HT1080 (cell line): ENCODE data around the gene EXOC6B. TPM values are rescaled to one million over a fixed set of nuclear protein-coding genes. Genes with fewer than 3 reads are reported as not detected.
A peak's percentile ranks its signal among the peaks of the same experiment; 100 is the strongest.

Experiments used
- DNase-seq: peaks from one replicate; pipeline ENCODE4 v3.0.0-alpha.2; 2015; ENCODE audit warnings: low read depth
- total RNA-seq: library from RNA; depleted of rRNA; stranded (reverse); fragments of >200 nt; shearing (Covaris generic); gene quantifications from 2 replicates; pipeline ENCODE4 v1.2.3, GENCODE V29; 2014

Gene EXOC6B
- total RNA-seq, 1 experiment from 2014 or later: 6.8 TPM

GRCh38 chr2:72233211-72233610, 592.6 kb downstream of the EXOC6B start:
- DNase-seq: no peak

GRCh38 chr2:72222829-72223564, 602.8 kb downstream of the EXOC6B start:
- peak; percentile 48 for DNase-seq

GRCh38 chr2:72220170-72220569, 605.7 kb downstream of the EXOC6B start:
- peak; percentile 46 for DNase-seq

GRCh38 chr2:72214429-72215143, 611.2 kb downstream of the EXOC6B start:
- DNase-seq: peak; percentile 30

GRCh38 chr2:72212486-72212855, 613.4 kb downstream of the EXOC6B start:
- DNase-seq: no peak

- no peak for DNase-seq
These were observed 613.9 kb downstream of the EXOC6B start for GRCh38 chr2:72211777-72212485.

- peak; percentile 14 for DNase-seq
These were observed 614.5 kb downstream of the EXOC6B start for GRCh38 chr2:72211350-72211749.

GRCh38 chr2:72210470-72210869, 615.4 kb downstream of the EXOC6B start:
- DNase-seq: peak; percentile 18

- DNase-seq: no peak
These were observed 617.6 kb downstream of the EXOC6B start for GRCh38 chr2:72208225-72208624.

- DNase-seq: no peak
These were observed 618.5 kb downstream of the EXOC6B start for GRCh38 chr2:72207334-72207733.

- no peak for DNase-seq
These were observed 620.3 kb downstream of the EXOC6B start for GRCh38 chr2:72205504-72205881.

GRCh38 chr2:72204786-72205503, 620.9 kb downstream of the EXOC6B start:
- DNase-seq: no peak

GRCh38 chr2:72204156-72204785, 621.6 kb downstream of the EXOC6B start:
- DNase-seq: no peak

- DNase-seq: peak; percentile 55
These were observed 627.1 kb downstream of the EXOC6B start for GRCh38 chr2:72198532-72199241.

- DNase-seq: no peak
These were observed 632.1 kb downstream of the EXOC6B start for GRCh38 chr2:72193723-72194122.

GRCh38 chr2:72191441-72191840, 634.4 kb downstream of the EXOC6B start:
- no peak for DNase-seq

- DNase-seq: no peak
These were observed 640.6 kb downstream of the EXOC6B start for GRCh38 chr2:72185206-72185605.

- DNase-seq: no peak
These were observed 642.4 kb downstream of the EXOC6B start for GRCh38 chr2:72183466-72183865.

- DNase-seq: no peak
These were observed 642.8 kb downstream of the EXOC6B start for GRCh38 chr2:72183016-72183415.

GRCh38 chr2:72182547-72182946, 643.3 kb downstream of the EXOC6B start:
- no peak for DNase-seq

- DNase-seq: no peak
These were observed 644.2 kb downstream of the EXOC6B start for GRCh38 chr2:72181616-72182015.
